Esophagus mucosa (tissue), 1 donor: ENCODE measurements around the gene FSTL3. TPM values are rescaled to one million over a fixed set of nuclear protein-coding genes. Genes with fewer than 3 reads are reported as not detected.

Source experiments
- total RNA-seq: library from RNA; stranded (reverse); gene quantifications from one replicate; pipeline ENCODE4 v1.2.4, GENCODE V29; 2023
- donor health status: DM: yes; HTN: yes; CAD: no.

FSTL3 gene
- total RNA-seq, 1 donor from 2014 or later = 3.3 TPM

Other genes with a start within 250 kb of the FSTL3 start
- 1.7 TPM for gene SHC2, start 215.4 kb upstream of the FSTL3 start, total RNA-seq
- gene MADCAM1, start 179.9 kb upstream of the FSTL3 start, total RNA-seq = 0.36 TPM
- gene TPGS1, start 168.9 kb upstream of the FSTL3 start, total RNA-seq = 14.2 TPM
- gene CDC34, start 144.6 kb upstream of the FSTL3 start, total RNA-seq = 30.7 TPM
- not detected for gene GZMM, start 132.3 kb upstream of the FSTL3 start, total RNA-seq
- 320 TPM for gene BSG, start 103.8 kb upstream of the FSTL3 start, total RNA-seq
- gene HCN2, start 86.5 kb upstream of the FSTL3 start, total RNA-seq = 0.48 TPM
- gene POLRMT, start 42.9 kb upstream of the FSTL3 start, total RNA-seq = 24.5 TPM
- gene FGF22, start 36.5 kb upstream of the FSTL3 start, total RNA-seq = 0.12 TPM
- 53.0 TPM for gene RNF126, start 13.2 kb upstream of the FSTL3 start, total RNA-seq
- not detected for gene PRSS57, start 19.1 kb downstream of the FSTL3 start, total RNA-seq
- gene PALM, start 32.5 kb downstream of the FSTL3 start, total RNA-seq = 2.0 TPM
- 0.40 TPM for gene MISP, start 74.7 kb downstream of the FSTL3 start, total RNA-seq
- 279 TPM for gene PTBP1, start 121.1 kb downstream of the FSTL3 start, total RNA-seq
- not detected for gene PLPPR3, start 145.6 kb downstream of the FSTL3 start, total RNA-seq
- gene AZU1, start 151.4 kb downstream of the FSTL3 start, total RNA-seq = not detected
- not detected for gene PRTN3, start 164.6 kb downstream of the FSTL3 start, total RNA-seq
- gene ELANE, start 175.9 kb downstream of the FSTL3 start, total RNA-seq = not detected
- 21.5 TPM for gene CFD, start 183.3 kb downstream of the FSTL3 start, total RNA-seq
- 43.5 TPM for gene MED16, start 216.8 kb downstream of the FSTL3 start, total RNA-seq
- not detected for gene RNU6-9, start 217.1 kb downstream of the FSTL3 start, total RNA-seq
- gene R3HDM4, start 236.8 kb downstream of the FSTL3 start, total RNA-seq = 59.2 TPM
- not detected for gene KISS1R, start 240.9 kb downstream of the FSTL3 start, total RNA-seq
- 6.9 TPM for gene ARID3A, start 249.6 kb downstream of the FSTL3 start, total RNA-seq